Breast epithelium (tissue), 4 donors: ENCODE results near the gene FARP1. TPM values are rescaled to one million over a fixed set of nuclear protein-coding genes. Genes with fewer than 3 reads are reported as not detected.

Experiments
- DNase-seq, 2 donors: peaks; one replicate each; pipeline ENCODE4 v3.0.0-alpha.2; 2019; ENCODE audit warnings: low spot score in 2 of 2
- H3K27ac ChIP-seq, 2 donors: fragments of 200-600 bp; sonication (generic) in 1 of 2; one replicate each; pipeline ENCODE4 v1.5.1; 2016 to 2019; ENCODE audit warnings: mild to moderate bottlenecking in 1 of 2
- H3K27me3 ChIP-seq, 2 donors: fragments of 200-600 bp; sonication (generic) in 1 of 2; one replicate each; pipeline versions ENCODE4 v1.5.1 to v1.6.0; 2017 to 2019; ENCODE audit warnings: control low read depth in 1 of 2, mild to moderate bottlenecking in 1 of 2
- H3K36me3 ChIP-seq: fragments of 200-600 bp; one replicate; pipeline ENCODE4 v1.5.1; 2019
- H3K4me1 ChIP-seq, 2 donors: fragments of 200-600 bp; sonication (generic); one replicate each; pipeline ENCODE4 v1.5.1; 2016 to 2019; ENCODE audit warnings: control low read depth in 1 of 2
- H3K4me3 ChIP-seq, 3 donors: fragments of 200-600 bp; sonication (generic); 1 replicate in 2 of 3; 2 replicates in 1 of 3; pipeline ENCODE4 v1.5.1; 2016 to 2019; ENCODE audit warnings: mild to moderate bottlenecking in 3 of 3, moderate library complexity in 2 of 3
- H3K9me3 ChIP-seq, 2 donors: fragments of 200-600 bp; sonication (generic) in 1 of 2; one replicate each; pipeline ENCODE4 v1.5.1; 2016 to 2019; ENCODE audit warnings: control low read depth in 1 of 2
- CTCF ChIP-seq, 3 donors: fragments of 450-650 bp; IDR thresholded peaks; one replicate each; pipeline ENCODE4 v1.5.1; 2016 to 2017; ENCODE audit warnings: antibody characterized with exemption in 3 of 3, mild to moderate bottlenecking in 3 of 3, moderate library complexity in 3 of 3
- POLR2A ChIP-seq: fragments of 450-650 bp; IDR thresholded peaks from one replicate; pipeline ENCODE4 v1.6.1; 2016; ENCODE audit warnings: antibody characterized with exemption, mild to moderate bottlenecking, moderate library complexity
- POLR2AphosphoS5 ChIP-seq, 3 donors: sonication (generic); formaldehyde crosslinking; IDR thresholded peaks; one replicate each; pipeline ENCODE4 v1.6.1; 2017; ENCODE audit warnings: antibody characterized with exemption in 3 of 3
- intact Hi-C: fragments of 100-400 bp; cut with DNase I; formaldehyde crosslinking; loops from one replicate; pipeline ENCODE4 v1.15.1; 2023; ENCODE audit warnings: low total_unique reads
- total RNA-seq, 3 donors: library from RNA; depleted of rRNA; stranded (reverse); fragments of >200 nt; gene quantifications; one replicate each; pipeline ENCODE4 v1.1.0, GENCODE V29; 2016

The FARP1 gene
- total RNA-seq, 3 donors from 2014 or later = 29.8 to 97.3 (median 80.1) TPM

GRCh38 chr13:98099627-98100026 lies 43.3 kb upstream of the FARP1 start:
- intact Hi-C loops = no loop called here
- TF ChIP-seq POLR2A = no peak
- TF ChIP-seq POLR2AphosphoS5 (IDR thresholded peaks at IDR 0.05) = no peak
- no peak for TF ChIP-seq CTCF (IDR thresholded peaks at IDR 0.05)

GRCh38 chr13:98100481-98100880 lies 42.4 kb upstream of the FARP1 start:
- Histone ChIP-seq H3K4me3 (no peak overlapping the region), H3K9me3 (no peaks in the 10 kb centered on the region), H3K27me3 (no peaks in the 10 kb centered on the region), H3K4me1 (no peaks in the 10 kb centered on the region), H3K36me3 (no peaks in the 10 kb centered on the region), H3K27ac (no peak overlapping the region)
- no peak for DNase-seq
- TF ChIP-seq POLR2A (no peak), CTCF (IDR thresholded peaks at IDR 0.05) (no peak), POLR2AphosphoS5 (IDR thresholded peaks at IDR 0.05) (no peak)
- intact Hi-C loops = no loop called here

More at GRCh38 chr13:98099627-98100026, 43.3 kb upstream of the FARP1 start:
- Histone ChIP-seq H3K4me1 (no peaks in the 10 kb centered on the region), H3K36me3 (no peaks in the 10 kb centered on the region), H3K27me3 (no peaks in the 10 kb centered on the region), H3K9me3 (no peaks in the 10 kb centered on the region), H3K27ac (no peak overlapping the region), H3K4me3 (no peak overlapping the region)
- DNase-seq = no peak

- Histone ChIP-seq H3K27ac (no peak overlapping the region), H3K36me3 (no peaks in the 10 kb centered on the region), H3K4me3 (no peak overlapping the region), H3K4me1 (no peaks in the 10 kb centered on the region), H3K9me3 (no peaks in the 10 kb centered on the region), H3K27me3 (no peaks in the 10 kb centered on the region)
- intact Hi-C loops = no loop called here
- no peak for DNase-seq
- TF ChIP-seq POLR2A = no peak
- no peak for TF ChIP-seq CTCF (IDR thresholded peaks at IDR 0.05)
- no peak for TF ChIP-seq POLR2AphosphoS5 (IDR thresholded peaks at IDR 0.05)
Measured at GRCh38 chr13:98103531-98103930, 39.4 kb upstream of the FARP1 start.

- H3K27ac ChIP-seq = no peak overlapping the region
- H3K27me3 ChIP-seq = no peaks in the 10 kb centered on the region
- no peak overlapping the region for H3K4me3 ChIP-seq
- intact Hi-C loops = no loop called here
- DNase-seq = no peak
- H3K36me3 ChIP-seq = no peaks in the 10 kb centered on the region
- TF ChIP-seq CTCF (IDR thresholded peaks at IDR 0.05) (no peak), POLR2A (no peak), POLR2AphosphoS5 (IDR thresholded peaks at IDR 0.05) (no peak)
- no peaks in the 10 kb centered on the region for H3K4me1 ChIP-seq
- H3K9me3 ChIP-seq = no peaks in the 10 kb centered on the region
Measured at GRCh38 chr13:98103942-98104880, 38.7 kb upstream of the FARP1 start.

- intact Hi-C loops = no loop called here
- H3K4me1 ChIP-seq = no peaks in the 10 kb centered on the region
- no peak overlapping the region for H3K27ac ChIP-seq
- H3K27me3 ChIP-seq = no peaks in the 10 kb centered on the region
- peak; percentile 19 to 67 for DNase-seq
- TF ChIP-seq CTCF (IDR thresholded peaks at IDR 0.05) (no peak), POLR2AphosphoS5 (IDR thresholded peaks at IDR 0.05) (no peak)
- H3K4me3 ChIP-seq = no peak overlapping the region
- no peaks in the 10 kb centered on the region for H3K9me3 ChIP-seq
- no peaks in the 10 kb centered on the region for H3K36me3 ChIP-seq
Measured at GRCh38 chr13:98105929-98106336, 37.0 kb upstream of the FARP1 start.
